IMR-90 (cell line): Measurements from ENCODE around the gene KRTAP4-3. TPM values are rescaled to one million over a fixed set of nuclear protein-coding genes. Genes with fewer than 3 reads are reported as not detected.
A peak's percentile ranks its signal among the peaks of the same experiment; 100 is the strongest.

Experiments
- ATAC-seq: fragments of 200-7000 bp; cut with Tn5 transposase; 2 replicates; pipeline ENCODE4 v1.9.1; 2020; ENCODE audit warnings: low read depth, mild to moderate bottlenecking, moderate library complexity
- BruUV-seq: library from RNA; stranded (reverse); fragments of 400-500 nt; replicated peaks from 2 replicates; lab custom pipeline; 2021; lab: Mats Ljungman, UMichigan
- CTCF ChIA-PET: fragments of 300-600 bp; formaldehyde crosslinking; extraction: SDS; loops from one replicate; lab custom pipeline; 2021; ENCODE audit warnings: antibody characterized with exemption; lab: Yijun Ruan, JAX
- POLR2A ChIA-PET: fragments of 300-600 bp; sonication (Branson Sonifier 250); formaldehyde crosslinking; loops from one replicate; lab custom pipeline; 2022; ENCODE audit warnings: antibody characterized with exemption; ENCODE audit not compliant: unreplicated experiment; lab: Charles Lee
- DNase-seq: peaks from one replicate; pipeline ENCODE4 v3.0.0; 2013
- H2AFZ ChIP-seq: replicated peaks from 2 replicates; pipeline ENCODE3; 2013; ENCODE audit warnings: low read length, mild to moderate bottlenecking; ENCODE audit not compliant: poor library complexity
- H2AK5ac ChIP-seq: 2 replicates; pipeline ENCODE4 v1.6.1; 2013; ENCODE audit warnings: low read depth, low read length, inconsistent platforms
- H2AK9ac ChIP-seq: replicated peaks from 2 replicates; pipeline ENCODE3; 2013; ENCODE audit warnings: mild to moderate bottlenecking, low read depth, low read length, moderate library complexity; ENCODE audit not compliant: poor library complexity
- H2BK120ac ChIP-seq: 2 replicates; pipeline ENCODE4 v1.6.1; 2013; ENCODE audit warnings: low read depth, low read length, inconsistent platforms
- H2BK15ac ChIP-seq: 3 replicates; pipeline ENCODE4 v1.6.1; 2013; ENCODE audit warnings: low read depth, low read length, inconsistent platforms
- H2BK20ac ChIP-seq: 2 replicates; pipeline ENCODE4 v1.6.1; 2013; ENCODE audit warnings: low read depth, mild to moderate bottlenecking, inconsistent platforms, low read length, moderate library complexity
- H2BK5ac ChIP-seq: 2 replicates; pipeline ENCODE4 v1.6.1; 2013; ENCODE audit warnings: mild to moderate bottlenecking, low read depth, low read length, inconsistent platforms; ENCODE audit not compliant: poor library complexity, severe bottlenecking
- H3K14ac ChIP-seq: replicated peaks from 2 replicates; pipeline ENCODE4 v1.6.1; 2013; ENCODE audit warnings: low read depth, low read length, inconsistent platforms
- H3K18ac ChIP-seq: 2 replicates; pipeline ENCODE4 v1.6.1; 2013; ENCODE audit warnings: low read depth, low read length, control low read depth
- H3K23ac ChIP-seq: 2 replicates; pipeline ENCODE4 v1.6.1; 2013; ENCODE audit warnings: low read depth, low read length, inconsistent platforms
- H3K27ac ChIP-seq: 2 replicates; pipeline ENCODE4 v1.5.1; 2013; ENCODE audit warnings: mild to moderate bottlenecking, control low read depth, low read length; ENCODE audit not compliant: insufficient read depth
- H3K27me3 ChIP-seq: 2 replicates; pipeline ENCODE4 v1.6.1; 2013; ENCODE audit warnings: low read length; ENCODE audit not compliant: control insufficient read depth, insufficient read depth
- H3K36me3 ChIP-seq: 2 replicates; pipeline ENCODE4 v1.6.1; 2013; ENCODE audit warnings: low read length, mixed read lengths; ENCODE audit not compliant: control insufficient read depth, insufficient read depth
- H3K4ac ChIP-seq: 2 replicates; pipeline ENCODE4 v1.6.1; 2013; ENCODE audit warnings: low read depth, low read length, inconsistent platforms
- H3K4me1 ChIP-seq: 2 replicates; pipeline ENCODE4 v1.6.1; 2013; ENCODE audit warnings: low read length, mixed read lengths; ENCODE audit not compliant: control insufficient read depth, insufficient read depth
- H3K4me2 ChIP-seq: 2 replicates; pipeline ENCODE4 v1.6.1; 2013; ENCODE audit warnings: low read depth, mild to moderate bottlenecking, control low read depth, low read length, moderate library complexity
- H3K4me3 ChIP-seq: 2 replicates; pipeline ENCODE4 v1.5.1; 2013; ENCODE audit warnings: low read depth, mild to moderate bottlenecking, control low read depth, low read length, moderate library complexity; ENCODE audit not compliant: insufficient read depth
- H3K56ac ChIP-seq: 2 replicates; pipeline ENCODE4 v1.6.1; 2013; ENCODE audit warnings: low read length, inconsistent platforms; ENCODE audit not compliant: insufficient read depth; ENCODE audit errors: extremely low read depth
- H3K79me1 ChIP-seq, 2 experiments: 2 replicates each; pipeline ENCODE4 v1.6.1; 2013; ENCODE audit warnings: low read length in 2 of 2, inconsistent platforms in 1 of 2, low read depth in 1 of 2
- H3K9ac ChIP-seq: 2 replicates; pipeline ENCODE4 v1.6.1; 2013; ENCODE audit warnings: low read depth, low read length, control low read depth
- H3K9me1 ChIP-seq: 2 replicates; pipeline ENCODE4 v1.6.1; 2013; ENCODE audit warnings: low read length, inconsistent platforms; ENCODE audit not compliant: insufficient read depth
- H3K9me3 ChIP-seq: 2 replicates; pipeline ENCODE4 v1.6.1; 2013; ENCODE audit warnings: low read length; ENCODE audit not compliant: control insufficient read depth, insufficient read depth
- H4K20me1 ChIP-seq: 2 replicates; pipeline ENCODE4 v1.6.1; 2013; ENCODE audit warnings: low read length, inconsistent platforms; ENCODE audit not compliant: insufficient read depth
- H4K5ac ChIP-seq: 2 replicates; pipeline ENCODE4 v1.6.1; 2013; ENCODE audit warnings: mild to moderate bottlenecking, low read depth, low read length, control low read depth
- H4K8ac ChIP-seq, 2 experiments: 2 replicates each; pipeline ENCODE4 v1.6.1; 2013; ENCODE audit warnings: low read depth in 2 of 2, low read length in 2 of 2, control low read depth in 1 of 2, inconsistent platforms in 1 of 2
- H4K91ac ChIP-seq: 2 replicates; pipeline ENCODE4 v1.6.1; 2013; ENCODE audit warnings: low read depth, low read length, inconsistent platforms; ENCODE audit not compliant: insufficient read depth
- BHLHE40 ChIP-seq: fragments of 150-350 bp; IDR thresholded peaks from 2 replicates; pipeline ENCODE4 v1.6.1; 2016; ENCODE audit warnings: mild to moderate bottlenecking, low read depth, low read length
- CHD1 ChIP-seq: IDR thresholded peaks from 2 replicates; pipeline ENCODE4 v1.6.1; 2012; ENCODE audit warnings: low read depth, low read length, improper control_type of control experiment
- FOS ChIP-seq: fragments of 150-350 bp; IDR thresholded peaks from 2 replicates; pipeline ENCODE4 v1.6.1; 2016; ENCODE audit warnings: low read depth, low read length
- MAFK ChIP-seq: IDR thresholded peaks from 2 replicates; pipeline ENCODE4 v1.6.1; 2012; ENCODE audit warnings: low read depth, low read length, improper control_type of control experiment
- MAZ ChIP-seq: IDR thresholded peaks from 2 replicates; pipeline ENCODE4 v1.6.1; 2012; ENCODE audit warnings: low read depth, mild to moderate bottlenecking, low read length, improper control_type of control experiment, moderate library complexity, borderline replicate concordance
- MXI1 ChIP-seq: IDR thresholded peaks from 2 replicates; pipeline ENCODE4 v1.6.1; 2012; ENCODE audit warnings: low read depth, mild to moderate bottlenecking, low read length, moderate library complexity, borderline replicate concordance
- NFE2L2 ChIP-seq: fragments of 150-350 bp; IDR thresholded peaks from 2 replicates; pipeline ENCODE4 v1.6.1; 2016; ENCODE audit warnings: low read depth, mild to moderate bottlenecking, low read length
- POLR2A ChIP-seq: IDR thresholded peaks from 2 replicates; pipeline ENCODE4 v1.6.1; 2012; ENCODE audit warnings: mild to moderate bottlenecking, low read depth, low read length
- RCOR1 ChIP-seq: IDR thresholded peaks from 2 replicates; pipeline ENCODE4 v1.6.1; 2012; ENCODE audit warnings: mild to moderate bottlenecking, low read length, improper control_type of control experiment; ENCODE audit not compliant: insufficient replicate concordance
- RFX5 ChIP-seq: IDR thresholded peaks from 2 replicates; pipeline ENCODE4 v1.8.0; 2012; ENCODE audit warnings: low read depth, mild to moderate bottlenecking, low read length, moderate library complexity
- SMC3 ChIP-seq: fragments of 150-350 bp; IDR thresholded peaks from 2 replicates; pipeline ENCODE4 v1.6.1; 2016; ENCODE audit warnings: low read depth, mild to moderate bottlenecking, antibody characterized with exemption, low read length, moderate library complexity
- WGBS, 2 experiments: methylation state at CpG; one replicate each; pipeline versions ENCODE4 v1.1.5 to v1.1.7; 2013; ENCODE audit warnings: missing lambda C conversion rate in 2 of 2; ENCODE audit not compliant: insufficient read length in 1 of 2; ENCODE audit errors: extremely low coverage in 2 of 2; 5-methylcytosine and 5-hydroxymethylcytosine counted together
- dilution Hi-C: fragments of 300-500 bp; cut with HindIII; formaldehyde crosslinking; loops from one replicate; pipeline ENCODE4 v1.14.3; 2018; ENCODE audit warnings: low sequenced_read_pairs; ENCODE audit not compliant: unreplicated experiment
- in situ Hi-C: fragments of 300-500 bp; cut with MboI; formaldehyde crosslinking; loops from 3 replicates; pipeline ENCODE4 v1.14.3; 2019; ENCODE audit warnings: low sequenced_read_pairs, inconsistent platforms, mixed read lengths
- intact Hi-C: fragments of 100-400 bp; cut with micrococcal nuclease; formaldehyde crosslinking; loops from 2 replicates; pipeline ENCODE4 v1.10.0; 2022
- polyA plus RNA-seq, 3 experiments: library from polyadenylated mRNA; depleted of rRNA; stranded (reverse); fragments of >200 nt; gene quantifications; 2 replicates each; pipeline ENCODE4 v1.2.3, GENCODE V29; 2012; ENCODE audit warnings: low replicate concordance in 1 of 3
- total RNA-seq: library from RNA; depleted of rRNA; stranded (reverse); fragments of >200 nt; gene quantifications from 2 replicates; pipeline ENCODE4 v1.2.3, GENCODE V29; 2012
- TF ChIP-seq, protein P1 (sequence below): fragments of 150-350 bp; IDR thresholded peaks from 2 replicates; pipeline ENCODE4 v1.6.1; 2016; ENCODE audit warnings: low read depth, mild to moderate bottlenecking, low read length, moderate library complexity, borderline replicate concordance
- TF ChIP-seq, protein P2 (sequence below): conservative IDR thresholded peaks from 2 replicates; pipeline ENCODE4 v1.5.1; 2012; ENCODE audit warnings: mild to moderate bottlenecking, low read depth, low read length, improper control_type of control experiment
- TF ChIP-seq, protein P3 (sequence below): fragments of 150-350 bp; IDR thresholded peaks from 2 replicates; pipeline ENCODE4 v1.6.1; 2017; ENCODE audit warnings: mild to moderate bottlenecking, antibody characterized with exemption, low read length, low read depth

Gene KRTAP4-3
- total and polyA plus RNA-seq, 2 of the 4 experiments (the other 2 are of a cell fraction): not detected

DNA sequence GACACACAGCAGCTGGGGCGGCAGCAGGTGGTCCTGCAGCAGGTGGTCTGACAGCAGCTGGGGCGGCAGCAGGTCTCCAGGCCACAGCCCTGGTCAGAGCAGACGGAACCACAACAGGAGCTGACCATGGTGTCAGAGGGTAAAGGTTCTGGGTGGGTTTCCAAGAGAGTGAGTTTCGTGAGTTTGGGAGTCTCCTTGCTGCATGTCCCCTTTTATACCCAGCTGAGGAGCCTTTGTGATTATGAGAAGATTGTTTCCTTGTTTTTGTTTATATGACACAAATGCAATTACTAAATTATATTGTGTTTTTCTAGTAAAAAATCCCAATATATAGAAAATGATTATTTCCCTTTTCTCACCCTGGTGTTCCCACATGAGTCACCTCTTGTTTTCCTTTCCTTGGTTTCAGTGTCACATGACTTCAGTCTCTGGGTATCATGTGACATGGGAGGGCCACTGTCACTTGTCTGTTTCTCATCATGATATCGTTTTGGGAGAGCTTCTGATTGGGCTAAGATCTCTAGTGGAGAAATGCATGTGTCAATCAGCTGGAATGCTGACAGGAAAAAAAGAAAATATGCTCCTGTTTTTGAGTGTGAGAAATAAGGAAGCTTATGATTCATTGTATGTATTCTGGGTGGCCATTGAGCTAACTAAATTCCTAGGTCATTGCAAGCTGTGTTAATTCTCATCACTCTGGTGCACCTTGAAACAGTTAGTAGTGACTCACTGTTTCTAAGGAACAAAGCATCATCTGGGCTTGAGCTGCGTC is 27.5 kb downstream of the KRTAP4-3 start, which contains the start of gene KRTAP4-6:
Gene KRTAP4-6, minus strand, starts transcription at position 185 of the 772 bp plus-strand sequence. Its CDS starts 57 bp downstream, at position 128.
- Histone ChIP-seq H2AK9ac (no peak within 1 kb of the TSS), H2BK20ac (0 out of 2 replicates have a peak within 1 kb of the TSS, but pooled peaks have one; percentile 3), H2BK15ac (no peak within 1 kb of the TSS), H2AK5ac (peak within 1 kb of the TSS; percentile 23), H3K23ac (no peak within 1 kb of the TSS), H3K9ac (no peak within 1 kb of the TSS), H2AFZ (no peak within 1 kb of the TSS), H3K27me3 (no peaks in the 10 kb centered on the region), H3K79me1 (no peaks in the 10 kb centered on the region), H2BK5ac (peak within 1 kb of the TSS; percentile 91), H3K18ac (no peak within 1 kb of the TSS; the same call in 1 of the 2 replicates), H3K4ac (no peak within 1 kb of the TSS), H4K91ac (no peak within 1 kb of the TSS), H2BK120ac (peak within 1 kb of the TSS; percentile 3; the same call in 1 of the 2 replicates), H3K36me3 (no peaks in the 10 kb centered on the region), H4K5ac (no peak within 1 kb of the TSS; the same call in 1 of the 2 replicates), H3K4me2 (no peak within 1 kb of the TSS), H3K4me1 (no peaks in the 10 kb centered on the region; the same call in 1 of the 2 replicates), H4K20me1 (no peaks in the 10 kb centered on the region), H3K9me3 (peaks cover 5% of the 10 kb centered on the region), H3K9me1 (no peaks in the 10 kb centered on the region), H4K8ac (peak within 1 kb of the TSS; percentile 3 to 33; a peak in 2 of 4 replicates), H3K27ac (no peak within 1 kb of the TSS), H3K56ac (no peak within 1 kb of the TSS), H3K14ac (no peak within 1 kb of the TSS), H3K4me3 (no peak within 1 kb of the TSS)
- BruUV-seq: no TSS peak
- peak; percentile 56; the same call in 1 of the 2 replicates for ATAC-seq
- ChIA-PET CTCF (no interaction called here), POLR2A (no interaction called here)
- in situ Hi-C loops: no loop called here
- 100% methylated on average over 1 of the region's 6 CpGs; no CpG with 5 or more reads in 1 of the 2 experiments for WGBS, 2 experiments
- peak; percentile 86 for DNase-seq
- dilution Hi-C loops: no loop called here
- intact Hi-C loops: no loop called here
- no peak for TF ChIP-seq CHD1
- TF ChIP-seq, protein P1, sequence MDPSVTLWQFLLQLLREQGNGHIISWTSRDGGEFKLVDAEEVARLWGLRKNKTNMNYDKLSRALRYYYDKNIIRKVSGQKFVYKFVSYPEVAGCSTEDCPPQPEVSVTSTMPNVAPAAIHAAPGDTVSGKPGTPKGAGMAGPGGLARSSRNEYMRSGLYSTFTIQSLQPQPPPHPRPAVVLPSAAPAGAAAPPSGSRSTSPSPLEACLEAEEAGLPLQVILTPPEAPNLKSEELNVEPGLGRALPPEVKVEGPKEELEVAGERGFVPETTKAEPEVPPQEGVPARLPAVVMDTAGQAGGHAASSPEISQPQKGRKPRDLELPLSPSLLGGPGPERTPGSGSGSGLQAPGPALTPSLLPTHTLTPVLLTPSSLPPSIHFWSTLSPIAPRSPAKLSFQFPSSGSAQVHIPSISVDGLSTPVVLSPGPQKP: no peak
- TF ChIP-seq RFX5: no peak
- no peak for TF ChIP-seq MAZ
- no peak for TF ChIP-seq BHLHE40
- TF ChIP-seq RCOR1: no peak
- no peak for TF ChIP-seq NFE2L2
- TF ChIP-seq, protein P2, sequence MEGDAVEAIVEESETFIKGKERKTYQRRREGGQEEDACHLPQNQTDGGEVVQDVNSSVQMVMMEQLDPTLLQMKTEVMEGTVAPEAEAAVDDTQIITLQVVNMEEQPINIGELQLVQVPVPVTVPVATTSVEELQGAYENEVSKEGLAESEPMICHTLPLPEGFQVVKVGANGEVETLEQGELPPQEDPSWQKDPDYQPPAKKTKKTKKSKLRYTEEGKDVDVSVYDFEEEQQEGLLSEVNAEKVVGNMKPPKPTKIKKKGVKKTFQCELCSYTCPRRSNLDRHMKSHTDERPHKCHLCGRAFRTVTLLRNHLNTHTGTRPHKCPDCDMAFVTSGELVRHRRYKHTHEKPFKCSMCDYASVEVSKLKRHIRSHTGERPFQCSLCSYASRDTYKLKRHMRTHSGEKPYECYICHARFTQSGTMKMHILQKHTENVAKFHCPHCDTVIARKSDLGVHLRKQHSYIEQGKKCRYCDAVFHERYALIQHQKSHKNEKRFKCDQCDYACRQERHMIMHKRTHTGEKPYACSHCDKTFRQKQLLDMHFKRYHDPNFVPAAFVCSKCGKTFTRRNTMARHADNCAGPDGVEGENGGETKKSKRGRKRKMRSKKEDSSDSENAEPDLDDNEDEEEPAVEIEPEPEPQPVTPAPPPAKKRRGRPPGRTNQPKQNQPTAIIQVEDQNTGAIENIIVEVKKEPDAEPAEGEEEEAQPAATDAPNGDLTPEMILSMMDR: no peak
- TF ChIP-seq SMC3: no peak
- no peak for TF ChIP-seq MXI1
- TF ChIP-seq, protein P3, sequence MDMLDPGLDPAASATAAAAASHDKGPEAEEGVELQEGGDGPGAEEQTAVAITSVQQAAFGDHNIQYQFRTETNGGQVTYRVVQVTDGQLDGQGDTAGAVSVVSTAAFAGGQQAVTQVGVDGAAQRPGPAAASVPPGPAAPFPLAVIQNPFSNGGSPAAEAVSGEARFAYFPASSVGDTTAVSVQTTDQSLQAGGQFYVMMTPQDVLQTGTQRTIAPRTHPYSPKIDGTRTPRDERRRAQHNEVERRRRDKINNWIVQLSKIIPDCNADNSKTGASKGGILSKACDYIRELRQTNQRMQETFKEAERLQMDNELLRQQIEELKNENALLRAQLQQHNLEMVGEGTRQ: peak; percentile 95
- TF ChIP-seq FOS: 0 out of 2 replicates have a peak, but pooled peaks have one; percentile 2
- TF ChIP-seq MAFK: peak; percentile 10; the same call in 1 of the 2 replicates
- TF ChIP-seq POLR2A: no peak
